Measurements from ENCODE around the gene STARD3.
"Not testable (repeated sequence)": the region's sequence is repeated elsewhere in the genome, so short reads cannot be mapped to it uniquely, and the experiment has no call there.

The STARD3 gene

GRCh38 chr17:39674179-39674578 is 37.2 kb downstream of the STARD3 start:
- DNase-seq: no peak

- no peak for DNase-seq
Measured at GRCh38 chr17:39674702-39675389, 37.9 kb downstream of the STARD3 start.

DNA sequence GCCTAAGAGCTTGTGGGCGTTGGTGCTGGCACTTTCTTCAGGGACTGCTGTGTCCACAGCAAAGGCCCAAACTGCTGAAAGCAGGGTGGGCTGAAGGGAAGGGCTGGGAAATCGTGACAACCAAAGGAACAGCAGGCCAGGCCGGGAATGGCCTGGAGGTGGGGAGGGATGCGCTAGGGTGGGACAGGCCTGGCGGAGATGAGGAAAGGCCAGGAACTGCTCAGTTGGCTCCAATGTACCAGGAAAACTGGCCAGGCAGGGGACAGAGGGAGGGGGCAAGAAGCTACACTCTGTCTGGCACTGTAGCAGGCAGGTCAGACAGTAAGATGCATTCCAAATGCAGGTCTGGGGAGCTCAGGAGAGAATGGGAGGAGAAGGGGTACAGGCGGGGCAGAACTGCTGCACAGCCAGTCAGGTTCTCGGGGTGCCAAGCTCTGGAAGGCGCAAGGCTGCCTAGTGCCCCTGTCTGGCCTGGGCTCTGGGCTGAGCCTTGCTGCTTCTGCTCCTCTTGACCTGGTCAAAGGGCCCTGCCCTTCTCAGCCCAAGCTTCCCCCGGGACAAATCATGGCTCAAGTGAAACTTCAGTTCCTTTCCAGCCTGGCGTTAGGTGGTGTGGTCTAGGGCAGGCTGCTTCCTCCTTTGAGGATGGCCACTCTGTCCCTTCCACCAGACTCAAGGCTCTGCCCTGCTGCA is 38.6 kb downstream of the STARD3 start:
- no peak for DNase-seq

- DNase-seq: peak; percentile 16 to 29
Measured at GRCh38 chr17:39676198-39676819, 39.4 kb downstream of the STARD3 start.

DNA sequence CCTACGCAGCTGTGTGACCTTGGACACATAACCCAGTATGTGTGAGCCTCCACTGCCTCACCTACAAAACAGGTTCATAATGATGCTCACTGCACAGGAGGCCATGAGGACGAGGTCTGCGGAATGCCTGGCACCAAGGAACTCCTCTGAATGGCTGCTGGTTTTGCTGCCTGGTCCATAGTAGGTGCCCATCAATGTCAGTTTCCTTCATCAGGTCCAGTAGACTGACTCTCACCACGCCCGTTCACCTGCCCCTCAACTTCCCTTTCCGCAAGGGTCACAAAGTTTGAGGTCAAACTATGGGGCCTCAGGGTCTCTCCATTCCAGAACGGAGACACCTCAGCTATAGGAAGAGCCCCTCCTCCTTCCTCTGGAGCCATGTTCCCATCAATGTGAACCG is 40.1 kb downstream of the STARD3 start:
- DNase-seq: no peak

GRCh38 chr17:39677542-39678339 is 40.8 kb downstream of the STARD3 start:
- DNase-seq: no peak

DNA sequence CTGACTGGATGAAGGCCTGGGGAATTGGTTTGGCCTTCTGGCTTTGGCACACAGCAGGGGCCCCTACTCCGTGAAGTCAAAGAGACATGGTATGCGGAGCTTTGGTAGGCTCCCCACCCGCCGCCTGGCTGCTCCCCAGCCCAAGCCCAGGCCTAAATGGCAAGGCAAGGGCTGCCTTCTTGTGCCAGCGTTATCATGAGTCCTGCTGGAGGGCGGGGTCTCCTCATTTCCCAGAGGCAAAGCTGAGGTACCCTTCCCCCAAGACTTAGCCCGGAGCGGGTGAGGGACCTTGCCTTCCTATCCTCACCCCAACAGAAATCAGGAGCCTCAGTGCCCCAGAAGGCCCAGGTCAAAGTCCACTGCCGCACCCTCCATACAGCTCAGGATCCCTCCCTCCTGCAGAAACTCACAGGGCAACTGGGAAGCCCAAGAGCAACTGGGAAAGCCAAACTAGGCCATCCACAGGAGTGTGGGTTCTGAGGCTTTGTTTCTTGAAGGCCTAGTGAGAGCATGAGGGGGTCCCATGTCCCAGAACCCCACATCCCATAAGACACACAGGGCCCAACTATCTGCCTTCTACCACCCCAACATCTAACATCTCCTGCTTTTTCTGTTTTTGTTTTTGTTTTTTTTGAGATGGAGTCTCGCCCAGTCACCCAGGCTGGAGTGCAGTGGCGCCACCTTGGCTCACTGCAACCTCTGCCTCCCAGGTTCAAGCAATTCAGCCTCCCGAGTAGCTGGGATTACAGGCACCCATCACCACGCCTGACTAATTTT is 41.6 kb downstream of the STARD3 start:
- no peak for DNase-seq

DNA sequence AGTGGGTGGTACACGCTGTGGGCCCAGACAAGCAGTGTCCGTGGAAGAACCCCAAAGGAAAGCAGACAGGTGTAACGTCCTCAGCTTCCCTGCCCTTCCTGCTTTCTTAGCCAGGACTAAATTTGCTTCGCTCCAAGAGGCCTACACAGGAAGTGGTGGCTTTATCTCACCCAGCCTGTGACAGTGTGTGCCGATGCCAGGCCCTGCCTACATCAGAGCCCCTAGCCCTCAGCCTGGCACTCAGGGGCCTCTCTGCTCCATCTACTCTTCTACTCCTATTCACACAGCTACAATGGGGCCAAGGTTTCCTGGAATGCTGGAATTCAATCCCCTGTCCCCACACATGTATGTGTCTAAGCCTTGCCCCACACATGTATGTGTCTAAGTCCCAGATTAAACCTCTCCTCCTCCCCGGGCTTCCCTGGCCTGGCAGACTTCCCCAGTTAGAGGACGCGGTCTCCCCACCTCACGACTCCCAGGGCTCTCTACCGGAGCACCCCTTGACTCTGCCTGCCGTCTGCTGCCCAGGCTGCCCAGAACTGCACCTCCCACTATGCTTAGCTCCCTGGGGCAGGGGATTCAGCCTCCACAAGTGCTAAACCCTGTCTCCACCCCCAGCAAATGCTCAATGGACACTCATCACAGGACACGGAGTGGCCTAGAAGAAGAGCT is 42.7 kb downstream of the STARD3 start:
- DNase-seq: no peak

- DNase-seq: no peak
Measured at GRCh38 chr17:39683295-39683939, 46.5 kb downstream of the STARD3 start.

- no peak for DNase-seq
Measured at GRCh38 chr17:39684369-39685192, 47.6 kb downstream of the STARD3 start.

DNA sequence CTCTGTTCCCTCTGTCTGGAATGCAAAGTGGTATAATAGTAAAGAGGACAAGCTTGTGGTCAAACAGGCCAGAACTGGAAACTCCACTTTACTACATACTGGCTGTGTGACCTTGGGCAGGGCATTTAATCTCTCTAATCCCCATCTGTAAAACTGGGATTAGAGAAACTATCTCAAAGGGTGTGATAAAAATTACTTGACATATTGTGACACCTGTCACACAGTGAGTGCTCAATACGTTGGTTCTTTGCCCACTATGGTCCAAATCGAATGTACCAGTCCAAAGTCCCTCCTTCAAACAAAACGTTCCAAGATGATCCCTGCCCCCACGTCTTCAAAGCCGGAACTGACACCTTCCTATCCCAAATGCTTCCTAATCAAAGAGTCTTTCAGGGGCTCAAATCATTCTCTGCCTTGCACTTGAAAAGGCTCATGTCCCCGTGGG is 50.2 kb downstream of the STARD3 start:
- no peak for DNase-seq

DNA sequence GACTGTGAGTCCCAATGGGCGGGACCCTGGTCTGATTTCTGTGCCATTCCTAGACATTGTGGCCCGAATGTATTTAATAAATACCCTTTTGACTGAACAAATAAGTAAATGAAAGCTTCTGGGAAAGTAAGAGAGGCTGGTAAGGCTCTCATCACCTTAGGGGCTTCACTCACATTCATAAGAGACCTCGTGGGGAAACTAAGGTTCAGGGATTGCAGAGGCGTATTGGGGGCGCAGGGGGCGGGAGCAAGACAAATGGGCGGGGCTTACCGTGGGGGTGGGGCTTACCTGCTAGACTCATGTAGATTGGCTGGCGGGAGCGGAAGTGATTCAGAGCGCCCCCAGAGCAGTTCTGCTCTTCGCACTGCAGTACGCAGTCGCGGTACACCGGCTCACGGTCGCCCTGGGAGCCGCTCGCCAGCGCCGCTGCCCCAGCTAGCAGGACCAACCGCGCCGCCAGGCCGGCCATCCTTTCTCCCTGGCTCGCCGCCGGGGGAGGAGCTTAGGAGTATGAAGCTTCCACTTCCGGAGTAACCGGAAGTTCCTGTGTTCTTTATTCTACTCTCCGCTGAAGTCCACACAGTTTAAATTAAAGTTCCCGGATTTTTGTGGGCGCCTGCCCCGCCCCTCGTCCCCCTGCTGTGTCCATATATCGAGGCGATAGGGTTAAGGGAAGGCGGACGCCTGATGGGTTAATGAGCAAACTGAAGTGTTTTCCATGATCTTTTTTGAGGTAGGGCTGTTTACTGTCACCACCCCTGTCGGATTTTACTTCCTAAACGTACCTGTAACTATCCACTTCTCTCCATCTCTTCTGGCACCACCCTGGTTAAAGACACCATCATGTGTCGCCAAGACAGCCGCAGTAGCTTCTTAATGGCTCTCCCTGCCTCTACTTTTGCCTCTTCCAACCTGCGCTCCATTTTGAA is 50.9 kb downstream of the STARD3 start, which contains the start of gene PGAP3:
TSS of gene PGAP3 (minus strand) at position 512 of the 929 bp plus-strand sequence. CDS start at position 469, 43 bp downstream.
- DNase-seq: peak; percentile 82 to 85

DNA sequence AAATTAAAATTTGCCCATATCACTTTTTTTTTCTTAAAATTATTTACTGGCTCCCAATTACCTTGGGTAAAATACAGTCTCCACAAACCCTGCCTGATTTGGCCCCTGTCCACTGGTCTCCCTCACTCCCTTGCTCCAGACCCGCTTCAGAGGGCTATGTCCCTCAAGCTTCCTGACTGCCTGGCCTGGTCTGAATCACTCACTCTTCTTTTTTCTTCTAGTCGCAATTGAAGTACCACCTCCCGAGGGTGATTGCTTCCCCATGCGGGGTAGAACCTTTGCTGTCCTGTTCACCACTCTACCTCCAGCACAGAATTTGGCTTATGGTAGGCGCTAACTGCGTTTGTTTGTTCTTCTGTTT is 51.5 kb downstream of the STARD3 start:
- no peak for DNase-seq

DNA sequence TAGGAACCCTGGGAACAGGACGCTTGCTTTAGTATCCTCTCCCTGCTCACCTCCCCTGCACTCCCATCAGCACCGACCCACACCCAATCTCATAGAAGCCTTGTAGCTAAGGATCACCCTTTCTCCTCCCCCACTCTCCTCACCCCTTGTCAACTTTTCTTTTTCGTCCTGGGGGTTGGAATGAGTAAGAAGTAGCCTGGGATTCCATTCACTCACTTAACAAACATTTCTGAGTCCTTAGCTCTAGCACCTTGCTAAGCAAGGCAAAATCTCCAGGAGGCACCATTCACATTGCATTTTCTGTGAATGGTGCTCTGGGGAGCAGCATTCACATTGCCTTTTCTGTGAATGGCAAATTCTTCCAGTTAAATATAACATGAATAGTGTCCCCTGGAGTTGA is 52.0 kb downstream of the STARD3 start:
- no peak for DNase-seq

GRCh38 chr17:39694593-39694992 is 57.6 kb downstream of the STARD3 start:
- no peak for DNase-seq

DNA sequence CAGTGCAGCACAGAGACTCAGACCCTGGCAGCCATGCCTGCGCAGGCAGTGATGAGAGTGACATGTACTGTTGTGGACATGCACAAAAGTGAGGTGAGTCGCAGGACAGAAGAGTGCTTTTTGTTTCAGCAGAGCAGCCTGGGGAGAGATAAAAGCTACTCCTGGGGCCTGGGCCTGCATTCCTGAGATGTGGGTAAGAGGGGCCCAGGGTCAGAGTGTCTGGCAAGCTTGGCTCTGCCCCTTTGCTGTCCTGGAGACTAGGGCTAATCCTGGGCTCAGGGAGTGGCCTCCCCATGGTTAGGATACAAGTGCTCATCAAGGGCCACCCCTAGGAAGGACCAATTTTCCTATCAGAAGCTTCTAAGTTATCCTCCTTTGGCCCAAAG is 58.1 kb downstream of the STARD3 start:
- no peak for DNase-seq

GRCh38 chr17:39696731-39697130 is 59.8 kb downstream of the STARD3 start:
- DNase-seq: no peak

GRCh38 chr17:39697961-39698360 is 61.0 kb downstream of the STARD3 start:
- DNase-seq: no peak

DNA sequence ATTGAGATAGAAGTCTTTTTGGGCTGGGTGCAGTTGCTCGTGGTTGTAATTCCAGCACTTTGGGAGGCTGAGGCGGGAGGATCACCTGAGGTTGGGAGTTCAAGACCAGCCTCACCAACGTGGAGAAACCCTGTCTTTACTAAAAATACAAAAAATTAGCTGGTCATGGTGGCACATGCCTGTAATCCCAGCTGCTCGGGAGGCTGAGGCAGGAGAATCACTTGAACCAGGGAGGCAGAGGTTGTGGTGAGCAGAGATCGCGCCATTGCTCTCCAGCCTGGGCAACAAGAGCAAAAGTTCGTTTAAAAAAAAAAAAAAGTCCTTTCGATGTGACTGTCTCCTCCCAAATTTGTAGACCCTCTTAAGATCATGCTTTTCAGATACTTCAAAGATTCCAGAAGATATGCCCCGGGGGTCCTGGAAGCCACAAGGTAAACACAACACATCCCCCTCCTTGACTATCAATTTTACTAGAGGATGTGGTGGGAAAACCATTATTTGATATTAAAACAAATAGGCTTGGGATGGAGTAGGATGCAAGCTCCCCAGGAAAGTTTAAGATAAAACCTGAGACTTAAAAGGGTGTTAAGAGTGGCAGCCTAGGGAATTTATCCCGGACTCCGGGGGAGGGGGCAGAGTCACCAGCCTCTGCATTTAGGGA is 62.3 kb downstream of the STARD3 start:
- DNase-seq: not testable (repeated sequence)
